ENCODE data around the gene CLEC16A. TPM values are rescaled to one million over a fixed set of nuclear protein-coding genes. Genes with fewer than 3 reads are reported as not detected.

Gene CLEC16A
- polyA plus RNA-seq, 1 experiment, result 11.9 TPM

DNA sequence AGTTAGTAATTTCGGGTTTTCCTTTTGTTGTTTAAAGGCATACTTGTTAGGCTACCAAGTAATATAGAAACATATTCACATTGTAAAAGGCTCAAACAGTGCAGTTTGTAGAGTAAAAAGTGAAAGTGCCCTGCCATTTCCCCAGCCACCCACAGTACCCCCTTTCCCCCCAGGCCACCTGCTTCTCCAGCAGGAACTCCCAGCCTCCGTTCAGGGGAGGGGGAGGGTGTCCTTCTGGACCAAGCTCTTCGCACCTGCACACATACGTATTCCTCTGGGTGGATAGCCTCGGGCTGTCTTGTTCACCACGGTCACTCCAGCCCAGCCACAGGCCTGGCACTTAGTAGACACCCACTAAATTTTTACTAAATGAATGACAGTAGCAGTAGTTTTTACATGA lies 144.5 kb downstream of the CLEC16A start:
- peak overlapping the region; percentile 97 for H3K27ac ChIP-seq (ENCODE audit: low read depth, low read length)
- no peaks in the 10 kb centered on the region; the same call in 1 of the 2 replicates for H3K9me3 ChIP-seq (ENCODE audit: control insufficient read depth, insufficient read depth, low read length)
- no peaks in the 10 kb centered on the region for H3K27me3 ChIP-seq (ENCODE audit: control insufficient read depth, insufficient read depth, low read length)
- H3K4me3 ChIP-seq (ENCODE audit: low read depth, low read length), result no peak overlapping the region
- TF ChIP-seq, protein P1, sequence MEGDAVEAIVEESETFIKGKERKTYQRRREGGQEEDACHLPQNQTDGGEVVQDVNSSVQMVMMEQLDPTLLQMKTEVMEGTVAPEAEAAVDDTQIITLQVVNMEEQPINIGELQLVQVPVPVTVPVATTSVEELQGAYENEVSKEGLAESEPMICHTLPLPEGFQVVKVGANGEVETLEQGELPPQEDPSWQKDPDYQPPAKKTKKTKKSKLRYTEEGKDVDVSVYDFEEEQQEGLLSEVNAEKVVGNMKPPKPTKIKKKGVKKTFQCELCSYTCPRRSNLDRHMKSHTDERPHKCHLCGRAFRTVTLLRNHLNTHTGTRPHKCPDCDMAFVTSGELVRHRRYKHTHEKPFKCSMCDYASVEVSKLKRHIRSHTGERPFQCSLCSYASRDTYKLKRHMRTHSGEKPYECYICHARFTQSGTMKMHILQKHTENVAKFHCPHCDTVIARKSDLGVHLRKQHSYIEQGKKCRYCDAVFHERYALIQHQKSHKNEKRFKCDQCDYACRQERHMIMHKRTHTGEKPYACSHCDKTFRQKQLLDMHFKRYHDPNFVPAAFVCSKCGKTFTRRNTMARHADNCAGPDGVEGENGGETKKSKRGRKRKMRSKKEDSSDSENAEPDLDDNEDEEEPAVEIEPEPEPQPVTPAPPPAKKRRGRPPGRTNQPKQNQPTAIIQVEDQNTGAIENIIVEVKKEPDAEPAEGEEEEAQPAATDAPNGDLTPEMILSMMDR (IDR thresholded peaks at IDR 0.05; ENCODE audit: low read depth, low read length), result no peak
- ChIA-PET CTCF (interaction anchor here (0.6 to 1.1 kb wide), 2 partner anchors 11 to 74 kb away, joined by 4 to 7 read pairs; no protein-coding TSS in a partner anchor), POLR2A (interaction anchor here (0.7 to 1.8 kb wide), 8 partner anchors 9 to 167 kb away, joined by 3 to 13 read pairs (median 4); partner anchors contain the start of gene SOCS1)
- no peak for DNase-seq (ENCODE audit: low read depth, low spot score)

DNA sequence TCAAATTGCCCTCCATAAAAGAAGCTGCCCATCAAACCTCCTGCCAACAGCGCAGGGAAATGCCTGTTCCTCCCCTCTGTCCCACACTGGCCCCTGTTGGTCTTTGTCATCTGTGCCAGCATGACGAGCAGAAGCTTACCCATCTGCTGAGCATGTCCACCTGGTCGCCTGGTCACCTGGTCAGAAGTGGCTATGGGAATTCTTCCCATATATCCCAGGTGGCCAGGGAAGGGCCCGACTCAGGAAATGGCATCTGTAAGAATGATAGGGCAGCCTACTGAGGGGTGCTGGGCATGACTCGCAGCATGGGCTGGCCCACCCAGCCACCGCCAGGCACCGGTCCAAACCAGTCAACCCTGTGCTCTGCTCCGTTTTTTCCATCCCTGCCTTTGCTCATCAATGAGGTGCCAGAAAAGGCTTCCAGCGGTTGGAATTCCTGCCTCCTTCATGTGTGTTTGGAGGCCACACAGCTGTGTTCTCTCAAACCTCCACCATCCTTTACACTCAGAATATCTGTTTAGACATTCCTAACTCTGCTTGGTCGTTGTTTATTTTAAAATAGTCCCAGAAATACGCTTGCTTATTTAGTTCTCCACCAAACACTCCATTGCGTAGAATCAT lies 145.2 kb downstream of the CLEC16A start:
- CTCF ChIA-PET, result interaction anchor here (0.6 to 2.3 kb wide), 4 partner anchors 11 to 166 kb away, joined by 4 to 7 read pairs (median 6); no protein-coding TSS in a partner anchor
- TF ChIP-seq, protein P1 (IDR thresholded peaks at IDR 0.05; ENCODE audit: low read depth, low read length), result no peak
- POLR2A ChIA-PET, result interaction anchor here (0.7 to 2.2 kb wide), 12 partner anchors 10 to 166 kb away, joined by 3 to 14 read pairs (median 4); partner anchors contain the start of gene SOCS1

DNA sequence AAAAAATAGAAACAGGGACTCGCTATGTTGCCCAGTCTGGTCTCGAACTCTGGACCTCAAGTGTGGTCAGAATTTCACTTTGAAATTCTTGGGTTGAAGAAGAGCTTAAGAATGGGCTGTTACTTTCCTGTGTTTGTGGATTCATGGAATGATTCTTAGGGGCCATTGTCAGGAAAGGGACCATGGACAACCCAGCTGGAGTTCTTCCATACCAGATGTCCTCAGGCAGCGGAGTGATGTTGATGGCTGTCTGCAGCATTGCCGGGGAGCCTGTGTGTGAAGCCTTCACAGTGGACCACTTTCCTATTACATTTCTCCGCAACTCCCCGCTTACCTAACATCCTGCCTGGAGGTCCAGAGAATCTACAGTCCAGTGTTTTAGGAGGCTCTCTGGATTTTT lies 145.9 kb downstream of the CLEC16A start:
- TF ChIP-seq, protein P1 (IDR thresholded peaks at IDR 0.05; ENCODE audit: low read depth, low read length), result no peak
- no peak overlapping the region for H3K4me3 ChIP-seq (ENCODE audit: low read depth, low read length)
- no peak for DNase-seq (ENCODE audit: low read depth, low spot score)
- ChIA-PET CTCF (interaction anchor here (0.9 to 2.3 kb wide), 4 partner anchors 10 to 165 kb away, joined by 4 to 7 read pairs (median 6); no protein-coding TSS in a partner anchor), POLR2A (interaction anchor here (0.7 to 2.3 kb wide), 10 partner anchors 10 to 165 kb away, joined by 3 to 14 read pairs (median 6); partner anchors contain the start of gene SOCS1)
- H3K27me3 ChIP-seq (ENCODE audit: control insufficient read depth, insufficient read depth, low read length), result no peaks in the 10 kb centered on the region
- no peaks in the 10 kb centered on the region; the same call in 1 of the 2 replicates for H3K9me3 ChIP-seq (ENCODE audit: control insufficient read depth, insufficient read depth, low read length)
- H3K27ac ChIP-seq (ENCODE audit: low read depth, low read length), result peak overlapping the region; percentile 97

More for the DNA sequence above, 145.2 kb downstream of the CLEC16A start:
- no peaks in the 10 kb centered on the region for H3K27me3 ChIP-seq (ENCODE audit: control insufficient read depth, insufficient read depth, low read length)
- peak overlapping the region; percentile 97 for H3K27ac ChIP-seq (ENCODE audit: low read depth, low read length)
- H3K9me3 ChIP-seq (ENCODE audit: control insufficient read depth, insufficient read depth, low read length), result no peaks in the 10 kb centered on the region; the same call in 1 of the 2 replicates
- H3K4me3 ChIP-seq (ENCODE audit: low read depth, low read length), result no peak overlapping the region
- peak; percentile 98 for DNase-seq (ENCODE audit: low read depth, low spot score)

DNA sequence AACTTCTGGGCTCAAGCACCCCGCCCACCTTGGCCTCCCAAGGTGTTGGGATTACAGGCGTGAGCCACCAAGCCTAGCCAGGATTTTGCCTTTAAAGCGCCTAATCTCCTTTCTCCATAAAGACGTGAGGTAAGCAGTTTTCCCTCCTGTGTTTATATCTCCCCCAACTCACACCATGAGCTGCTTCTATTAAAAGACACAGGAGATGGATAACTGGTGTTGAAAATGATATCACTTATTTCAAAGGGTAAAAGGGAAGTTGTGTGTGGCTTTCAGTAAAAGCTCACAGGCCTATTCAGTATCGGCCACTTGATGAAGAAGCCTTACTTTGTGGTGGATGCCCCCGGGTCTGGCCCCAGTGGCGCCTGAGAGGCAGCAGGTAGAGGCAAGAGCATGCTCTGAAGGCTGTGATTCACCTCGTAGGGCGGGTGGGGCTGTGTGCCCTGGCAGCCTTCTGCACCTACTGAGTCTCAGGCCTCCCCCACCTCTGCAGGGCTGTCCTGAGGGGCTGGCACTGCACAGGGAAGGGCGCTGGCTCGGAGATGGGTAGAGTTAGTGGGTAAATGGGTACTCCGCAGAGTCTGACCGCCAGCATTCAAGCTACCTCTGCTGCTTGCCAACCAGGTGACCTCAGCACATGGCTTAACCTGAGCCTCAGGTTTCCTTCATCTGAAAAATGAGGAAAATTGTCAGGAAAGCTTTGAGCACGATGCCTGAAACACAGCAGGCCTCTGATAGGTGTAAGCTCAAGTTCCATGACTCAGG lies 146.8 kb downstream of the CLEC16A start:
- no peak for DNase-seq (ENCODE audit: low read depth, low spot score)
- Histone ChIP-seq H3K9me3 (ENCODE audit: control insufficient read depth, insufficient read depth, low read length) (no peaks in the 10 kb centered on the region; the same call in 1 of the 2 replicates), H3K27ac (ENCODE audit: low read depth, low read length) (no peak overlapping the region), H3K4me3 (ENCODE audit: low read depth, low read length) (no peak overlapping the region), H3K27me3 (ENCODE audit: control insufficient read depth, insufficient read depth, low read length) (no peaks in the 10 kb centered on the region)
- ChIA-PET CTCF (interaction anchor here (0.6 to 2.3 kb wide), 6 partner anchors 9 to 164 kb away, joined by 3 to 7 read pairs (median 4); partner anchors contain the start of gene SOCS1), POLR2A (interaction anchor here (0.7 to 2.3 kb wide), 3 partner anchors 9 to 165 kb away, joined by 3 to 14 read pairs (median 14); partner anchors contain the start of gene SOCS1)
- TF ChIP-seq, protein P1 (IDR thresholded peaks at IDR 0.05; ENCODE audit: low read depth, low read length), result no peak
